HG03045 (cell line): Measurements from ENCODE around the gene TRIM17.

Source experiments
- ATAC-seq: cut with Tn5 transposase; IDR thresholded peaks from one replicate; pipeline ENCODE4 v1.9.1; 2021; ENCODE audit warnings: mild to moderate bottlenecking, moderate library complexity; ENCODE audit not compliant: unreplicated experiment

TRIM17 gene

GRCh38 chr1:228385232-228385631 is 31.4 kb downstream of the TRIM17 start:
- ATAC-seq, result no peak

- ATAC-seq, result no peak
Measured at GRCh38 chr1:228383773-228384172, 32.9 kb downstream of the TRIM17 start.

GRCh38 chr1:228381356-228381755 is 35.3 kb downstream of the TRIM17 start:
- ATAC-seq, result no peak

- ATAC-seq, result no peak
Measured at GRCh38 chr1:228379666-228380065, 37.0 kb downstream of the TRIM17 start.

- no peak for ATAC-seq
Measured at GRCh38 chr1:228378873-228379460, 37.7 kb downstream of the TRIM17 start.

DNA sequence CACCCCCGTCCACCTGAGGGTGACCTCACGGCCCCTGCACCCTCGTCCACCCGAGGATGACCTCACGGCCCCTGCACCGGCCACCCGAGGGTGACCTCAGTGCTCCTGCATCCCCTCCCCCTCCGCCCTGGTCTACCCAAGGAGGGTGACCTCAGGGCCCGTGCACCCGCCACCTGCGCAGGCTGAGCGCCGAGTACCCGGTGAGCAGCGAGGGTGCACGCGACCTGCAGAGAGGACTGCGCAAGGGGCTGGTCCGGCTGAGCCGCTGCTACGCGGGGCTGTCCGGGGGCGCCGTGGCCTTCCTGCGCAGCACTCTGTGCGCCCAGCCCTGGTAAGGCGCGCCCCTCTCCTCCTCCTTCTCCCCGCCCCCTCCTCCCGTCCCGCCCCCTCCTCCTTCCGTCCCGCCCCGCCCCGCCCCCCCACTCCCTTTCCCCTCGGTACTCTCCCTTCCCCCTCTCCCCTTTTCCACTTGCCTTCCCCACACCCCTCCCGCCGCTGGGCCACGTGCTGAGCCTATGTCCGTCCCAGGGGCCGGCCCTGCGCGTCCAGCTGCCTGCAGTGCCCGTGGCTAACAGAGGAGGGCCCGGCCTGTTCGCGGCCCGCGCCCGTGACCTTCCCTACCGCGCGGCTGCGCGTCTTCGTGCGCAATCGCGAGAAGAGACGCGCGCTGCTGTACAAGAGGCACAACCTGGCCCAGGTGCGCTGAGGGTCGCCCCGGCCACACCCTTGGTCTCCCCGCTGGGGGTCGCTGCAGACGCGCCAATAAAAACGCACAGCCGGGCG is 38.4 kb downstream of the TRIM17 start:
- no peak for ATAC-seq

GRCh38 chr1:228377664-228378089 is 39.0 kb downstream of the TRIM17 start:
- ATAC-seq, result no peak

DNA sequence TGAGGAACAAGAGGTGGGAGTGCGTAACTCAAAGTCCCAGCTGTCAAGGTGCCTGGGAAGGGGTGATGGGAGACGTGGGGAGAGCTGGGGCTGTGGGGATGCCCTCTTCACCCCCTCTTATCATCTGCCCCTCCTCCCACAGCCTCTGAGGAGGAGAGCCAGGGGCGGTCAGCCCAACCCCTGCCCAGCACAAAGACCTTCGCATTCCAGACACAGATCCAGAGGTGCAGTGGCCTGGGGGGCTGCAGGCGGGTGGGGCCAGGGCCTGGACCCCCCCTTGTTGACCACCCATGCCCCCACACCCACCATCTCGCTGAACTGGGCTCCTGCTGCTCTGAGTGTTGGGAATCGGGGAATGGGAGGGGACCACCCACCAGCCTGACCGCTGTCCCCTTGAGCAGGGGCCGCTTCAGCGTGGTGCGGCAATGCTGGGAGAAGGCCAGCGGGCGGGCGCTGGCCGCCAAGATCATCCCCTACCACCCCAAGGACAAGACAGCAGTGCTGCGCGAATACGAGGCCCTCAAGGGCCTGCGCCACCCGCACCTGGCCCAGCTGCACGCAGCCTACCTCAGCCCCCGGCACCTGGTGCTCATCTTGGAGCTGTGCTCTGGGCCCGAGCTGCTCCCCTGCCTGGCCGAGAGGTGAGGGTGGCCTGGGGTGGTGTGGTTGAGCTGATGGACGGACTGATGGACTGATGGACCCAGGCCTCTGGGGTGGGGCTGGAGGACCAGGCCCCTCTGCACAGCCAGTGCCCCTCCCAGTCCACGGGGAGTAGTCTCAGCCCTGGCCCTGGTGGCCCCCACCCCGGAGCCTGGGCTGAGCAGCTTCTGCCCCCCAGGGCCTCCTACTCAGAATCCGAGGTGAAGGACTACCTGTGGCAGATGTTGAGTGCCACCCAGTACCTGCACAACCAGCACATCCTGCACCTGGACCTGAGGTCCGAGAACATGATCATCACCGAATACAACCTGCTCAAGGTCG is 39.7 kb downstream of the TRIM17 start:
- no peak for ATAC-seq

- ATAC-seq, result no peak
Measured at GRCh38 chr1:228376262-228376628, 40.4 kb downstream of the TRIM17 start.

- ATAC-seq, result no peak
Measured at GRCh38 chr1:228375578-228376261, 40.9 kb downstream of the TRIM17 start.

DNA sequence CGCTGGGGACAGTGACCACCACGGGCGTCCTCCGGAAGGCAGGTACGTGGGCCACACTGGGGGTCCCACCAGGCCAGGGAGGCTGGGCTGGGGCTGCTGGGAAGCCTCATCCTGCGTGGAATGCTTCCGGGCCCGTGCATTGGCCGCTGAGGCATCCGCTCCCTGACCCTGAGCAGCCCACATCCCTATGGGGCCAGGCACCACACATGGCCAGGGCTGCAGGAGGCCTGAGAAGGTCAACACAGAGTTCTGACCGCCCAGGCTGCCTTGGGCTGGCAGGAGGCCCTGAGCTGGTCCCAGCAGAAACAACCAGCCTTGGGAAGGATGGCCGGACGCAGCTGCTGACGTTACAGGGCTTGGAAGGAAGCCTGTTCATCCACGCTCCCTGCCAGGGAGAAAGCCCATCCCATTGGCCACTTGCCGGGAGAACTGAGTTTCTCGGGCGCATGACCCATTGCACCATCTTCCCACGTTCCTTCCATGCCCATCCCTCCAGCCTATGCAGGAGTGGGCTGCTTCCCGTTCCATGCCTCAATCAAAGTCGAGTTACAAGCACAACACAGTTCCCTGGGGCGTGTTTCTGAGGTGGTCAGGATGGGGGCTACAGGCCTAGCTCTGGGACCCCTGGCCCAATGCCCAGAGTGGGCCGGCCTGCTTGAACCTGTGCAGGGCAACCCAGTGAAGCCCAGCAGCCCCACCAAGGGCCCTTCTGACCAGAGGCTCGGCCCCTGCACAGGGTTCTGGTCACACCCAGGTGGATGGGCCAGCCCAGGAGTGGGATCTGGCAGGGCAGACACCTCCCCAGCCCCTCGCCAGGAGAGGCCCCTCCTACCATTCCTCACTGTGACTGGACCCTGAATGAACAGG is 41.7 kb downstream of the TRIM17 start:
- ATAC-seq, result no peak

DNA sequence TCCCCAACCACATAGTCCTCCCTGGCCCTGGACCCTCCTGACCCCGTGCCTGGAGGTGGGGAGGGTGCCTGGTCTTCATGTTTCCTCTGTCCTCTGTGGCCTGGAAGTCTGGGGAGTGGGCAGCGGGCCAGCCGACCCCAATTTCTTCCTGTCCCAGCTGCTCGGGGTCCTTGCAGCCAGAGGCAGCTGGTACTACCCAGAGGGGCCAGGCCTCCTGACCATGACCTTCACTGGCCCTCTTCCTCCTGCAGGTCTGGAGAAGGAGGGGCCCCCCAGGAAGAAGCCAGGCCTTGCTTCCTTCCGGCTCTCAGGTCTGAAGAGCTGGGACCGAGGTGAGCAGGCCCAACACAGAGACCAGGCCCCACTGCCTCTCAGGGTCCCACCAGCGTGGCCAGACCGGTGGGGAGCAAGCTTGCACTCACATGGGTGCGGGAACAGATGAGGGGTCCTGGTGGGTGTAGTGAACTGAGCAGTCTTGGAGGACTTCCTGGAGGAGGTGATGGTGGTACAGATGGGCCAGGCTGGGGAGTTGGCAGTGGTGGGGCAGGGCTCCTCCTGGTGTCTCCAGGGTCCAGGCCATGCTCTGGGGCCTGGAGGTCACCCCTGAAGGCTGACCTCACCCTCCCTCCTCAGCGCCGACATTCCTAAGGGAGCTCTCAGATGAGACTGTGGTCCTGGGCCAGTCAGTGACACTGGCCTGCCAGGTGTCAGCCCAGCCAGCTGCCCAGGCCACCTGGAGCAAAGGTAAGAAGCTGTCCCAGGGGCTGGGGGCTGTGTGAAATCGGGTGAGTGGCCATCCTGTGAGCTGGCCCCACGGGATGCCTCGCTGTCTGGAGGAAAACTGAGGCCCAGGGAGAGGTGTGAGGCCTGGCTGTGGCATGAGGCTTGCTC is 42.7 kb downstream of the TRIM17 start:
- no peak for ATAC-seq

GRCh38 chr1:228373004-228373680 is 43.5 kb downstream of the TRIM17 start:
- no peak for ATAC-seq

GRCh38 chr1:228372183-228373003 is 44.3 kb downstream of the TRIM17 start:
- no peak for ATAC-seq

DNA sequence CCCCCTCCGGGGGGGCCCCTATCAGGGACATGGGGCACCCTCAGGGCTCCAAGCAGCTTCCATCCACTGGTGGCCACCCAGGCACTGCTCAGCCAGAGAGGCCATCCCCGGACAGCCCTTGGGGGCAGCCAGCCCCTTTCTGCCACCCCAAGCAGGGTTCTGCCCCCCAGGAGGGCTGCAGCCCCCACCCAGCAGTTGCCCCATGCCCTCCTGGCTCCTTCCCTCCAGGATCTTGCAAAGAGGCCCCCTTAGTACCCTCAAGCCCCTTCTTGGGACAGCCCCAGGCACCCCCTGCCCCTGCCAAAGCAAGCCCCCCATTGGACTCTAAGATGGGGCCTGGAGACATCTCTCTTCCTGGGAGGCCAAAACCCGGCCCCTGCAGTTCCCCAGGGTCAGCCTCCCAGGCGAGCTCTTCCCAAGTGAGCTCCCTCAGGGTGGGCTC is 44.9 kb downstream of the TRIM17 start:
- ATAC-seq, result no peak

GRCh38 chr1:228370941-228371740 is 45.5 kb downstream of the TRIM17 start:
- no peak for ATAC-seq
